ENCODE measurements around the gene SLC15A4. TPM values are rescaled to one million over a fixed set of nuclear protein-coding genes. Genes with fewer than 3 reads are reported as not detected.
A peak's percentile ranks its signal among the peaks of the same experiment; 100 is the strongest.

Gene SLC15A4
- polyA plus RNA-seq, 3 donors, result 5.4 to 46.6 (median 14.8) TPM

DNA sequence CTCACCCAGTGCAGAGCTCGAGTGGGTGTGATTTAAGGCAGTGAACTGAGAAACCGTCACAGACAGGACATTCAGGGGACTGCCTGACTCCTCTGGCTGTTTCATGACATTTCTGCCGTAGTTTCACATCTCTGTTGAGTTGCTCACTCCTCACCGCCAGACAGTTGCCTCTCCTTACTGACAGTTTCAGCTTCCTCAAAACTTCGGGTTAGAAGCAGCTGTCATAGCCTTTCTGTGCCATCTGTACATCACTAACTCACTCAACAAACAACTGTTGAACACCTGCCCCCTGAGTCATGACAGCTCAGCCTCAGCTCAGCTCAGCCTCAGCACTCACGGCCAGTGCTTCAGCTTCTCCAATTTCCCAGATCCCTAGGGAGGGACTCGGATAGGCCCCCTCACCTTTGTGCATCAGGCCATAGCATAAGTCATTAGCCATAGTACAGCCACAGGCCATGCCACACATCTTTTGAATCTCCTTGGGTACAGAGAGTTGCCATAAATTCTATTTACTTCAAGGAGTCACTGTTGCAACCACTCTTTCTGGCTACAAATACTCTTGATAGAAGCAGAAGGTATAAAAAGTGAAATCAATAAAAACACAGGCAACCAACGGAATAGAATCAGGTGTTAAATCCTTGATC, 6.2 kb upstream of the SLC15A4 start:
- TF ChIP-seq, protein P1, sequence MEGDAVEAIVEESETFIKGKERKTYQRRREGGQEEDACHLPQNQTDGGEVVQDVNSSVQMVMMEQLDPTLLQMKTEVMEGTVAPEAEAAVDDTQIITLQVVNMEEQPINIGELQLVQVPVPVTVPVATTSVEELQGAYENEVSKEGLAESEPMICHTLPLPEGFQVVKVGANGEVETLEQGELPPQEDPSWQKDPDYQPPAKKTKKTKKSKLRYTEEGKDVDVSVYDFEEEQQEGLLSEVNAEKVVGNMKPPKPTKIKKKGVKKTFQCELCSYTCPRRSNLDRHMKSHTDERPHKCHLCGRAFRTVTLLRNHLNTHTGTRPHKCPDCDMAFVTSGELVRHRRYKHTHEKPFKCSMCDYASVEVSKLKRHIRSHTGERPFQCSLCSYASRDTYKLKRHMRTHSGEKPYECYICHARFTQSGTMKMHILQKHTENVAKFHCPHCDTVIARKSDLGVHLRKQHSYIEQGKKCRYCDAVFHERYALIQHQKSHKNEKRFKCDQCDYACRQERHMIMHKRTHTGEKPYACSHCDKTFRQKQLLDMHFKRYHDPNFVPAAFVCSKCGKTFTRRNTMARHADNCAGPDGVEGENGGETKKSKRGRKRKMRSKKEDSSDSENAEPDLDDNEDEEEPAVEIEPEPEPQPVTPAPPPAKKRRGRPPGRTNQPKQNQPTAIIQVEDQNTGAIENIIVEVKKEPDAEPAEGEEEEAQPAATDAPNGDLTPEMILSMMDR (IDR thresholded peaks at IDR 0.05), result no peak
- intact Hi-C loops (cut with micrococcal nuclease), result no loop called here
- Histone ChIP-seq H3K79me2 (ENCODE audit: insufficient read depth, low read length) (no peaks in the 10 kb centered on the region), H3K27ac (ENCODE audit: low read depth in 1 of 2, low read length in 2 of 2) (peak overlapping the region; percentile 92 to 100), H3K4me2 (replicated peaks; ENCODE audit: extremely low read depth, low read length, poor library complexity, severe bottlenecking) (peak overlapping the region; percentile 67), H3K27me3 (ENCODE audit: control insufficient read depth in 2 of 2, insufficient read depth in 2 of 2, low read length in 2 of 2) (no peaks in the 10 kb centered on the region), H3K9ac (ENCODE audit: insufficient read depth, low read length, poor library complexity, severe bottlenecking) (peak overlapping the region; percentile 77), H4K20me1 (ENCODE audit: insufficient read depth, low read length) (no peaks in the 10 kb centered on the region), H3K4me1 (ENCODE audit: control insufficient read depth in 1 of 2, insufficient read depth in 2 of 2, low read length in 2 of 2) (peaks cover 36 to 39% of the 10 kb centered on the region in 2 donors), H3K4me3 (replicated peaks in 1 of 3; ENCODE audit: low read depth in 2 of 3, low read length in 3 of 3) (peak overlapping the region in 2 of 3 experiments; percentile 29 to 66), H2AFZ (ENCODE audit: insufficient read depth, low read depth, low read length, poor library complexity, severe bottlenecking) (no peak overlapping the region), H3K36me3 (replicated peaks in 1 of 2; ENCODE audit: control insufficient read depth in 1 of 2, insufficient read depth in 2 of 2, low read length in 2 of 2) (no peaks in the 10 kb centered on the region), H3K9me3 (replicated peaks in 1 of 2; ENCODE audit: control insufficient read depth in 1 of 2, insufficient read depth in 1 of 2, low read length in 2 of 2) (no peaks in the 10 kb centered on the region)
- Mint-ChIP-seq H3K27ac (peak overlapping the region; percentile 96 to 100 (median 99)), H3K27me3 (ENCODE audit: low read depth in 3 of 3) (peaks cover 0 to 2% (median 1%) of the 10 kb centered on the region in 3 donors), H3K4me3 (peak overlapping the region; percentile 47 to 84), H3K36me3 (no peaks in the 10 kb centered on the region), H3K9me3 (no peaks in the 10 kb centered on the region), H3K4me1 (peaks cover 29% of the 10 kb centered on the region)
- WGBS (ENCODE audit: insufficient coverage), result 0% methylated on average over 5 of the region's 8 CpGs
- peak; percentile 93 to 97 (median 96) for DNase-seq

DNA sequence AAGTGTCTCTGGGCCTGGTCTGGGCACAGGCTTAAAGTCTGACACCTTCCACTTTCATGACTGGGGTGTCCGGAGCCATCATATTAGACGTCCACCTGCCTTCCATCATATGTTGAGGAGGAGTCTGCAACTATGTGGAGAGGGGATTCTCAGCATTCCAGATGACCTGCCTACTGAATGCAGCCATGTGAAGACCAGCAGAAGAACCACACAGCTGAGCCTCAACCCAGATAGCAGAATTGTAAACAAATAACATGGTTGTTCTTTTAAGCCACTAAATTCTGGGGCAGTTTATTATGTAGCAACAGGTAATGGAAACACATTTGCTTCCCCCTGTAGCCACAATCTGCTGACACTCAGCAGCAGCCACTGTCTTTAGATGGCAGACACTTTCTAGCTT, 4.0 kb upstream of the SLC15A4 start:
- Histone ChIP-seq H3K4me3 (replicated peaks in 1 of 3; ENCODE audit: low read depth in 2 of 3, low read length in 3 of 3) (no peak overlapping the region), H3K36me3 (replicated peaks in 1 of 2; ENCODE audit: control insufficient read depth in 1 of 2, insufficient read depth in 2 of 2, low read length in 2 of 2) (no peaks in the 10 kb centered on the region), H3K27ac (ENCODE audit: low read depth in 1 of 2, low read length in 2 of 2) (no peak overlapping the region), H3K4me1 (ENCODE audit: control insufficient read depth in 1 of 2, insufficient read depth in 2 of 2, low read length in 2 of 2) (peaks cover 53 to 54% of the 10 kb centered on the region in 2 donors), H4K20me1 (ENCODE audit: insufficient read depth, low read length) (no peaks in the 10 kb centered on the region), H3K27me3 (ENCODE audit: control insufficient read depth in 2 of 2, insufficient read depth in 2 of 2, low read length in 2 of 2) (no peaks in the 10 kb centered on the region), H3K4me2 (replicated peaks; ENCODE audit: extremely low read depth, low read length, poor library complexity, severe bottlenecking) (no peak overlapping the region), H2AFZ (ENCODE audit: insufficient read depth, low read depth, low read length, poor library complexity, severe bottlenecking) (no peak overlapping the region), H3K9ac (ENCODE audit: insufficient read depth, low read length, poor library complexity, severe bottlenecking) (no peak overlapping the region), H3K9me3 (replicated peaks in 1 of 2; ENCODE audit: control insufficient read depth in 1 of 2, insufficient read depth in 1 of 2, low read length in 2 of 2) (no peaks in the 10 kb centered on the region), H3K79me2 (ENCODE audit: insufficient read depth, low read length) (peaks cover 18% of the 10 kb centered on the region)
- no peaks in the 10 kb centered on the region for H3K36me3 Mint-ChIP-seq
- H3K9me3 Mint-ChIP-seq, result no peaks in the 10 kb centered on the region
- intact Hi-C loops (cut with micrococcal nuclease), result no loop called here
- WGBS (ENCODE audit: insufficient coverage), result no CpG with 5 or more reads among the region's 2 CpGs
- peak overlapping the region in 1 of 7 donors; percentile 66 for H3K27ac Mint-ChIP-seq
- no peak overlapping the region for H3K4me3 Mint-ChIP-seq
- H3K27me3 Mint-ChIP-seq (ENCODE audit: low read depth in 3 of 3), result peaks cover 0 to 3% (median 1%) of the 10 kb centered on the region in 3 donors
- H3K4me1 Mint-ChIP-seq, result peaks cover 39% of the 10 kb centered on the region
- DNase-seq, result no peak
- TF ChIP-seq, protein P1 (IDR thresholded peaks at IDR 0.05), result no peak

Measured in CD14-positive monocyte (primary cell).